Measurements from ENCODE around the gene CLEC2D.

DNA sequence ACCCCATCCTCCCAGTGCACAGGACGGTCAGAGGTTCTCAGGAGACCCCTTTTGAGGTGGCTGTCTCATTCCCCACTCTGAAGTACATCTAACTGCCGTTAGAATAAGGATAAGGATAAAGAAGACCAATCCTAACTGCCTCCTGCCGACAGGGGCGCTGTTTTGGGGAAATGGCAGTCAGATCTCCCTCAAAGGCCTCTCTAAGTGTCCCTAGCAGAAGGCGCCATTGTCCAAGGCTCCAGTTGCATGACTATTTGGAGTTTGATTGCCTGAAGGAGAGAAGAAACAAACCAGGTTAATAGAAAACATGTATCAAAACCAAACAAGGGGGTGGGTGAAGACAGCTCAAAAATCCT is 32.7 kb upstream of the CLEC2D start:
- no peak for TF ChIP-seq EP300 (IDR thresholded peaks at IDR 0.05; ENCODE audit: borderline replicate concordance)
- TF ChIP-seq EGR1 (IDR thresholded peaks at IDR 0.05) = no peak
- TF ChIP-seq TAF1 (IDR thresholded peaks at IDR 0.05; ENCODE audit: low read depth) = no peak
- TF ChIP-seq, protein P1, sequence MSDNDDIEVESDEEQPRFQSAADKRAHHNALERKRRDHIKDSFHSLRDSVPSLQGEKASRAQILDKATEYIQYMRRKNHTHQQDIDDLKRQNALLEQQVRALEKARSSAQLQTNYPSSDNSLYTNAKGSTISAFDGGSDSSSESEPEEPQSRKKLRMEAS (IDR thresholded peaks at IDR 0.05) = no peak
- TF ChIP-seq, protein P2, sequence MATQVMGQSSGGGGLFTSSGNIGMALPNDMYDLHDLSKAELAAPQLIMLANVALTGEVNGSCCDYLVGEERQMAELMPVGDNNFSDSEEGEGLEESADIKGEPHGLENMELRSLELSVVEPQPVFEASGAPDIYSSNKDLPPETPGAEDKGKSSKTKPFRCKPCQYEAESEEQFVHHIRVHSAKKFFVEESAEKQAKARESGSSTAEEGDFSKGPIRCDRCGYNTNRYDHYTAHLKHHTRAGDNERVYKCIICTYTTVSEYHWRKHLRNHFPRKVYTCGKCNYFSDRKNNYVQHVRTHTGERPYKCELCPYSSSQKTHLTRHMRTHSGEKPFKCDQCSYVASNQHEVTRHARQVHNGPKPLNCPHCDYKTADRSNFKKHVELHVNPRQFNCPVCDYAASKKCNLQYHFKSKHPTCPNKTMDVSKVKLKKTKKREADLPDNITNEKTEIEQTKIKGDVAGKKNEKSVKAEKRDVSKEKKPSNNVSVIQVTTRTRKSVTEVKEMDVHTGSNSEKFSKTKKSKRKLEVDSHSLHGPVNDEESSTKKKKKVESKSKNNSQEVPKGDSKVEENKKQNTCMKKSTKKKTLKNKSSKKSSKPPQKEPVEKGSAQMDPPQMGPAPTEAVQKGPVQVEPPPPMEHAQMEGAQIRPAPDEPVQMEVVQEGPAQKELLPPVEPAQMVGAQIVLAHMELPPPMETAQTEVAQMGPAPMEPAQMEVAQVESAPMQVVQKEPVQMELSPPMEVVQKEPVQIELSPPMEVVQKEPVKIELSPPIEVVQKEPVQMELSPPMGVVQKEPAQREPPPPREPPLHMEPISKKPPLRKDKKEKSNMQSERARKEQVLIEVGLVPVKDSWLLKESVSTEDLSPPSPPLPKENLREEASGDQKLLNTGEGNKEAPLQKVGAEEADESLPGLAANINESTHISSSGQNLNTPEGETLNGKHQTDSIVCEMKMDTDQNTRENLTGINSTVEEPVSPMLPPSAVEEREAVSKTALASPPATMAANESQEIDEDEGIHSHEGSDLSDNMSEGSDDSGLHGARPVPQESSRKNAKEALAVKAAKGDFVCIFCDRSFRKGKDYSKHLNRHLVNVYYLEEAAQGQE (IDR thresholded peaks at IDR 0.05; ENCODE audit: low read depth) = no peak
- TF ChIP-seq YY1 (IDR thresholded peaks at IDR 0.05; ENCODE audit: low read depth) = no peak
- TF ChIP-seq RAD21 (IDR thresholded peaks at IDR 0.05; ENCODE audit: low read depth) = no peak
- TF ChIP-seq FOXM1 (IDR thresholded peaks at IDR 0.05; ENCODE audit: borderline replicate concordance, low read depth) = no peak
- TF ChIP-seq, protein P3, sequence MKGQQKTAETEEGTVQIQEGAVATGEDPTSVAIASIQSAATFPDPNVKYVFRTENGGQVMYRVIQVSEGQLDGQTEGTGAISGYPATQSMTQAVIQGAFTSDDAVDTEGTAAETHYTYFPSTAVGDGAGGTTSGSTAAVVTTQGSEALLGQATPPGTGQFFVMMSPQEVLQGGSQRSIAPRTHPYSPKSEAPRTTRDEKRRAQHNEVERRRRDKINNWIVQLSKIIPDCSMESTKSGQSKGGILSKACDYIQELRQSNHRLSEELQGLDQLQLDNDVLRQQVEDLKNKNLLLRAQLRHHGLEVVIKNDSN (IDR thresholded peaks at IDR 0.05) = no peak
- no peak for TF ChIP-seq CREB1 (IDR thresholded peaks at IDR 0.05; ENCODE audit: low read depth)
